Measurements from ENCODE around the gene PGF. TPM values are rescaled to one million over a fixed set of nuclear protein-coding genes. Genes with fewer than 3 reads are reported as not detected.
A peak's percentile ranks its signal among the peaks of the same experiment; 100 is the strongest.

PGF gene
- total RNA-seq, 1 donor: 16.3 TPM

GRCh38 chr14:74936731-74937130 is 18.7 kb downstream of the PGF start:
- Histone ChIP-seq H3K36me3 (ENCODE audit: insufficient read depth, low read length) (no peaks in the 10 kb centered on the region), H4K20me1 (ENCODE audit: insufficient read depth, low read length) (no peaks in the 10 kb centered on the region), H2AFZ (ENCODE audit: low read length) (no peak overlapping the region), H3K27me3 (ENCODE audit: insufficient read depth, low read length) (no peaks in the 10 kb centered on the region), H3K4me1 (ENCODE audit: insufficient read depth, low read length) (peaks cover 24% of the 10 kb centered on the region), H3K9me3 (ENCODE audit: low read depth, low read length) (no peaks in the 10 kb centered on the region), H3K27ac (ENCODE audit: low read depth, low read length) (no peak overlapping the region), H3K4me3 (ENCODE audit: insufficient read depth, low read length) (no peak overlapping the region), H3K4me2 (ENCODE audit: insufficient read depth, low read length) (no peak overlapping the region), H3K79me2 (ENCODE audit: insufficient read depth, low read length) (no peaks in the 10 kb centered on the region)
- no peak for TF ChIP-seq CTCF (IDR thresholded peaks at IDR 0.05; ENCODE audit: extremely low read depth, low read depth, low read length)
- peak; percentile 22 for DNase-seq (ENCODE audit: insufficient read length, low spot score, missing footprints)

GRCh38 chr14:74936151-74936550 is 19.2 kb downstream of the PGF start:
- Histone ChIP-seq H3K9me3 (ENCODE audit: low read depth, low read length) (no peaks in the 10 kb centered on the region), H3K4me3 (ENCODE audit: insufficient read depth, low read length) (no peak overlapping the region), H3K36me3 (ENCODE audit: insufficient read depth, low read length) (no peaks in the 10 kb centered on the region), H3K27me3 (ENCODE audit: insufficient read depth, low read length) (no peaks in the 10 kb centered on the region), H3K4me2 (ENCODE audit: insufficient read depth, low read length) (no peak overlapping the region), H3K27ac (ENCODE audit: low read depth, low read length) (no peak overlapping the region), H3K4me1 (ENCODE audit: insufficient read depth, low read length) (peaks cover 20% of the 10 kb centered on the region), H3K79me2 (ENCODE audit: insufficient read depth, low read length) (no peaks in the 10 kb centered on the region), H4K20me1 (ENCODE audit: insufficient read depth, low read length) (no peaks in the 10 kb centered on the region), H2AFZ (ENCODE audit: low read length) (no peak overlapping the region)
- TF ChIP-seq CTCF (IDR thresholded peaks at IDR 0.05; ENCODE audit: extremely low read depth, low read depth, low read length): no peak
- DNase-seq (ENCODE audit: insufficient read length, low spot score, missing footprints): no peak

- H3K36me3 ChIP-seq (ENCODE audit: insufficient read depth, low read length): no peaks in the 10 kb centered on the region
- no peaks in the 10 kb centered on the region for H3K79me2 ChIP-seq (ENCODE audit: insufficient read depth, low read length)
- no peak for TF ChIP-seq CTCF (IDR thresholded peaks at IDR 0.05; ENCODE audit: extremely low read depth, low read depth, low read length)
- H3K27ac ChIP-seq (ENCODE audit: low read depth, low read length): no peak overlapping the region
- no peak overlapping the region for H2AFZ ChIP-seq (ENCODE audit: low read length)
- H4K20me1 ChIP-seq (ENCODE audit: insufficient read depth, low read length): no peaks in the 10 kb centered on the region
- H3K9me3 ChIP-seq (ENCODE audit: low read depth, low read length): no peaks in the 10 kb centered on the region
- no peak overlapping the region for H3K4me2 ChIP-seq (ENCODE audit: insufficient read depth, low read length)
- no peaks in the 10 kb centered on the region for H3K27me3 ChIP-seq (ENCODE audit: insufficient read depth, low read length)
- H3K4me1 ChIP-seq (ENCODE audit: insufficient read depth, low read length): peaks cover 14% of the 10 kb centered on the region
- DNase-seq (ENCODE audit: insufficient read length, low spot score, missing footprints): peak; percentile 66
- H3K4me3 ChIP-seq (ENCODE audit: insufficient read depth, low read length): no peak overlapping the region
These were observed 20.1 kb downstream of the PGF start for GRCh38 chr14:74935360-74935680.

GRCh38 chr14:74934476-74935359 is 20.7 kb downstream of the PGF start:
- no peaks in the 10 kb centered on the region for H3K79me2 ChIP-seq (ENCODE audit: insufficient read depth, low read length)
- H3K4me1 ChIP-seq (ENCODE audit: insufficient read depth, low read length): peaks cover 8% of the 10 kb centered on the region
- peak overlapping the region; percentile 25 for H2AFZ ChIP-seq (ENCODE audit: low read length)
- peak; percentile 23 for DNase-seq (ENCODE audit: insufficient read length, low spot score, missing footprints)
- TF ChIP-seq CTCF (IDR thresholded peaks at IDR 0.05; ENCODE audit: extremely low read depth, low read depth, low read length): no peak
- no peaks in the 10 kb centered on the region for H4K20me1 ChIP-seq (ENCODE audit: insufficient read depth, low read length)
- H3K9me3 ChIP-seq (ENCODE audit: low read depth, low read length): no peaks in the 10 kb centered on the region
- H3K27ac ChIP-seq (ENCODE audit: low read depth, low read length): no peak overlapping the region
- no peak overlapping the region for H3K4me2 ChIP-seq (ENCODE audit: insufficient read depth, low read length)
- no peaks in the 10 kb centered on the region for H3K36me3 ChIP-seq (ENCODE audit: insufficient read depth, low read length)
- H3K4me3 ChIP-seq (ENCODE audit: insufficient read depth, low read length): no peak overlapping the region
- no peaks in the 10 kb centered on the region for H3K27me3 ChIP-seq (ENCODE audit: insufficient read depth, low read length)
